CD4-positive, alpha-beta T cell (primary cell): Measurements from ENCODE around the gene CCIN. TPM values are rescaled to one million over a fixed set of nuclear protein-coding genes. Genes with fewer than 3 reads are reported as not detected.

Experiments used
- ATAC-seq: fragments of 200-7000 bp; cut with Tn5 transposase; one replicate; pipeline ENCODE4 v1.10.0; 2022; ENCODE audit warnings: mild to moderate bottlenecking; ENCODE audit not compliant: poor library complexity
- CTCF ChIA-PET: fragments of 350-600 bp; sonication (Branson Sonifier 250); formaldehyde crosslinking; loops from one replicate; lab custom pipeline; 2021; ENCODE audit warnings: antibody characterized with exemption, inconsistent platforms; lab: Charles Lee
- POLR2A ChIA-PET: fragments of 350-600 bp; sonication (Branson Sonifier 250); formaldehyde crosslinking; loops from one replicate; lab custom pipeline; 2021; ENCODE audit warnings: antibody characterized with exemption, inconsistent platforms; lab: Charles Lee
- DNase-seq, 14 experiments: peaks; one replicate each; pipeline ENCODE4 v3.0.0-alpha.2; 2013 to 2020; ENCODE audit warnings: mixed read lengths in 2 of 14
- H3K27ac ChIP-seq, 2 donors: one replicate each; pipeline versions ENCODE4 v1.5.1 to v1.7.0; 2013; ENCODE audit warnings: low read length in 2 of 2, low read depth in 1 of 2, mild to moderate bottlenecking in 1 of 2
- H3K27me3 ChIP-seq, 2 experiments: 1 replicate in 1 of 2; 2 replicates in 1 of 2; pipeline versions ENCODE4 v1.6.1 to v1.7.0; 2013; ENCODE audit warnings: low read length in 2 of 2, control low read depth in 1 of 2, mild to moderate bottlenecking in 1 of 2, moderate library complexity in 1 of 2; ENCODE audit not compliant: insufficient read depth in 2 of 2, control insufficient read depth in 1 of 2
- H3K36me3 ChIP-seq: one replicate; pipeline ENCODE4 v1.6.1; 2013; ENCODE audit warnings: low read length, control low read depth; ENCODE audit not compliant: insufficient read depth
- H3K4me1 ChIP-seq: one replicate; pipeline ENCODE4 v1.6.1; 2013; ENCODE audit warnings: low read length, control low read depth; ENCODE audit not compliant: insufficient read depth
- H3K4me3 ChIP-seq: one replicate; pipeline ENCODE4 v1.5.1; 2013; ENCODE audit warnings: mild to moderate bottlenecking, low read length, moderate library complexity
- H3K9me3 ChIP-seq, 2 experiments: 1 replicate in 1 of 2; 2 replicates in 1 of 2; pipeline versions ENCODE4 v1.6.1 to v1.7.0; 2013; ENCODE audit warnings: low read length in 2 of 2, mild to moderate bottlenecking in 2 of 2, control low read depth in 1 of 2, moderate library complexity in 1 of 2; ENCODE audit not compliant: control insufficient read depth in 1 of 2, insufficient read depth in 1 of 2
- H3K27ac Mint-ChIP-seq: one replicate; pipeline ENCODE4 v1.8.0; 2020; ENCODE audit warnings: mixed read lengths
- H3K27me3 Mint-ChIP-seq: one replicate; pipeline ENCODE4 v1.8.0; 2021; ENCODE audit warnings: mixed read lengths
- H3K36me3 Mint-ChIP-seq: one replicate; pipeline ENCODE4 v1.8.0; 2021; ENCODE audit warnings: low read depth, mixed read lengths
- H3K4me1 Mint-ChIP-seq: one replicate; pipeline ENCODE4 v1.8.0; 2021; ENCODE audit warnings: low read depth, mixed read lengths
- H3K4me3 Mint-ChIP-seq: one replicate; pipeline ENCODE4 v1.8.0; 2020; ENCODE audit warnings: mild to moderate bottlenecking, mixed read lengths
- H3K9me3 Mint-ChIP-seq: one replicate; pipeline ENCODE4 v1.8.0; 2020; ENCODE audit warnings: mixed read lengths
- CTCF ChIP-seq: fragments of 200-600 bp; IDR thresholded peaks from one replicate; pipeline ENCODE4 v1.8.0; 2022; ENCODE audit warnings: antibody characterized with exemption, mild to moderate bottlenecking
- intact Hi-C, 2 experiments: fragments of 100-400 bp; cut with DNase I in 1 of 2; cut with micrococcal nuclease in 1 of 2; formaldehyde crosslinking; loops; one replicate each; pipeline versions ENCODE4 v1.15.1 to v1.9.0; 2023 to 2025; cut with DNase I, micrococcal nuclease
- total RNA-seq, 174 experiments: library from RNA in 2 of 174; stranded (reverse) in 2 of 174; gene quantifications; one replicate each; pipeline ENCODE4 v1.2.3 and lab custom pipeline; 2021 to 2026

CCIN gene
- total RNA-seq, 2 experiments from 2014 or later: 0.22 to 0.36 TPM

DNA sequence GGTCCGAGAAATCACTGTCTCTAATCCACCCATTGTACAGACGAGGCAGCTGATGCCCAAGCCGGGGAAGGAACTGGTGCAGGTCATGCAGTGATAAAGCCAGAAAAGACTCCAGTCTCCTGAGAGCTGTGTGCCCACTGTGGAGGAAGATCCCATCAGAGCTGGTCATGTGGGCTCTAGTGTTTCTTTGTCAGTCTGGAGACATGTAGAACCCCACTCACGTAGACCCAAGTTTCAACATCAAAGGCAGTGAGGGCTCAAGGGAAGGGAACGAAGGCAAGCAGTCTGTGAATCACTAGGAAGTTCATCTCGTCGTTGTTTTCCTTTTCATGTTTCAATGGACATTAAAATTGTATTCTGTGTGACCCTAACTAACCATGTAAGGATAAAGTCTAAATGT lies 47.2 kb upstream of the CCIN start:
- H3K4me1 Mint-ChIP-seq: peaks cover 16% of the 10 kb centered on the region
- CTCF ChIA-PET: no interaction called here
- DNase-seq (no peak), ATAC-seq (no peak)
- intact Hi-C loops: no loop called here
- H3K9me3 Mint-ChIP-seq: no peaks in the 10 kb centered on the region
- Histone ChIP-seq H3K4me1 (peaks cover 15% of the 10 kb centered on the region), H3K4me3 (no peak overlapping the region), H3K36me3 (peaks cover 19% of the 10 kb centered on the region), H3K27me3 (no peaks in the 10 kb centered on the region), H3K9me3 (no peaks in the 10 kb centered on the region), H3K27ac (no peak overlapping the region)
- POLR2A ChIA-PET: no interaction called here
- no peak overlapping the region for H3K27ac Mint-ChIP-seq
- TF ChIP-seq CTCF: no peak
- H3K27me3 Mint-ChIP-seq: no peaks in the 10 kb centered on the region
- H3K36me3 Mint-ChIP-seq: peaks cover 42% of the 10 kb centered on the region
- H3K4me3 Mint-ChIP-seq: no peak overlapping the region

DNA sequence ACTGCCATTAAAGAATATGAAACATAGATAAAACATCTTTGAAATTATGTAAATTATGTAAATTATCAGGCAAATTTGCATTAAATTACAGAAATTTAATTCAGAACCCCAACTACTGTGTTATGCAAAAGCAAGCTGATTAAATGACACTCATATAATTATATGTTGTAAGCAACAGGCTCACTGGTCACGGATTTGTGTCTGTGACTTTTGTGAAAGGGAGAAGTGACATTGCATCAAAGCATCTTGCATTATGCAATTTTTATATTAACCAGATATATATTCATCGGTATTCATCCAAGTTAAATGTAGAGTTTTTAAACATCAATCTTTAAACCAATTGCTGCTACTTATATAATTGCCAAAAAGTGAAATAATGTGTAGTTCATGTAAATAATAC lies 45.7 kb upstream of the CCIN start:
- DNase-seq (no peak), ATAC-seq (no peak)
- H3K4me1 Mint-ChIP-seq: peaks cover 29% of the 10 kb centered on the region
- Histone ChIP-seq H3K27ac (no peak overlapping the region), H3K9me3 (no peaks in the 10 kb centered on the region), H3K4me3 (no peak overlapping the region), H3K4me1 (peaks cover 30% of the 10 kb centered on the region), H3K36me3 (peaks cover 15% of the 10 kb centered on the region), H3K27me3 (no peaks in the 10 kb centered on the region)
- no peak for TF ChIP-seq CTCF
- no peaks in the 10 kb centered on the region for H3K27me3 Mint-ChIP-seq
- ChIA-PET CTCF (interaction anchor here (1.6 kb wide), 1 partner anchor 43 kb away, joined by 6 read pairs; no protein-coding TSS in a partner anchor), POLR2A (no interaction called here)
- H3K4me3 Mint-ChIP-seq: no peak overlapping the region
- no peak overlapping the region for H3K27ac Mint-ChIP-seq
- intact Hi-C loops: no loop called here
- H3K9me3 Mint-ChIP-seq: no peaks in the 10 kb centered on the region
- H3K36me3 Mint-ChIP-seq: peaks cover 30% of the 10 kb centered on the region

DNA sequence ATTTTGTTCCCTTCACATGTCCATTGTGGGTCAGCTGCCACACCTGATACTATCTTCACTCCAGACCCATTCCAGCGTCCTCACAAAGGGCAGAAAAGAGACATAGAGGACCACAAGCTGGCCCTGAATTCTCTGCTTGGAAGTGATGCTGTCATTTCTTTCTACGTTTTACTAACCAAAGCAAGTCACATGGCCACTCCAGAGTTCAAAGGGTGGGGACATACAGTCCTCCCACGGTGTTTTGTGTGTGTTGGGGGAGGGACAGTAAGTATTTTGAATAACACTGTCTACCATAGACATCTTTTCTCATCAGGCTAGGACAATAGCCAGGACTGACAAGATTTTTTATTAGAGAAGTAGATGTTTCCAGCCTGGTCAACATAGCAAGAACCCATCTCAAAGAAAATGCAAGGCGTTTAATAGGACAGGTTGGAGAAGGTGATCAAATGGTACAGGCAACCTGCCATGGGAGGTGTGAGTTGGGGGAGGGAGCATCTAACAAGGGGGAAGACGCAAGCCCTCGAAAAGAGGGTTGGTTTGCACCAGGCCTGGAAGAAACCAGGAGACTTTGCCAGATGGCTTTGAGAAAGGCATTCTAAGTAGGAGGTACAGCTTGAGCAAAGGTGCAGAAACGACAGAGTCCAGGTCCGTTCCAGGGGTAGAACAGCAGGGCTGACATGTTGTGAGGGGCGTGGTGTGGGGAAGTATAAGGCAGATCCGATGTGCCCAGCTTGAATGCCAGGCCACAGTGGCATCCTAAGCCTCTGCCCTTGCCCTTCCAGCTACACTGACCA lies 43.9 kb upstream of the CCIN start:
- H3K9me3 ChIP-seq: no peaks in the 10 kb centered on the region
- Mint-ChIP-seq H3K27ac (no peak overlapping the region), H3K4me3 (no peak overlapping the region), H3K27me3 (no peaks in the 10 kb centered on the region), H3K4me1 (peaks cover 29% of the 10 kb centered on the region), H3K36me3 (peaks cover 25% of the 10 kb centered on the region), H3K9me3 (no peaks in the 10 kb centered on the region)
- ATAC-seq: no peak
- DNase-seq: no peak
- POLR2A ChIA-PET: interaction anchor here (0.6 to 1.8 kb wide), 2 partner anchors 19 to 1415 kb away, joined by 3 to 4 read pairs; no protein-coding TSS in a partner anchor
- peaks cover 9% of the 10 kb centered on the region for H3K36me3 ChIP-seq
- H3K4me1 ChIP-seq: peaks cover 30% of the 10 kb centered on the region
- no peak overlapping the region for H3K4me3 ChIP-seq
- intact Hi-C loops: loop anchor here in 1 of 2 experiments (5.0 kb wide), 1 partner anchor 37 kb away; no protein-coding TSS in a partner anchor
- no peaks in the 10 kb centered on the region for H3K27me3 ChIP-seq
- TF ChIP-seq CTCF: no peak
- CTCF ChIA-PET: interaction anchor here (0.8 to 1.6 kb wide), 2 partner anchors 41 kb away, joined by 3 to 6 read pairs; no protein-coding TSS in a partner anchor
- H3K27ac ChIP-seq: no peak overlapping the region
